GM10248 (cell line): ENCODE data around the gene PLCD4.

Source experiments
- CTCF ChIA-PET: fragments of 300-600 bp; sonication (Branson Sonifier 250); formaldehyde crosslinking; extraction: SDS; loops from one replicate; lab custom pipeline; 2021; ENCODE audit warnings: antibody characterized with exemption; lab: Yijun Ruan, JAX
- POLR2A ChIA-PET: fragments of 350-650 bp; sonication (Branson Sonifier 250); formaldehyde crosslinking; extraction: SDS; loops from one replicate; lab custom pipeline; 2020; ENCODE audit warnings: antibody characterized with exemption; lab: Yijun Ruan, JAX
- DNase-seq: peaks from one replicate; pipeline ENCODE4 v3.0.0; 2012; ENCODE audit errors: extremely low spot score
- CTCF ChIP-seq: IDR thresholded peaks from 2 replicates; pipeline ENCODE4 v1.5.1; 2012; ENCODE audit warnings: mild to moderate bottlenecking, low read depth; ENCODE audit errors: extremely low read depth, missing control alignments, control extremely low read depth

Gene PLCD4

GRCh38 chr2:218659258-218659987 lies 51.7 kb downstream of the PLCD4 start, which contains the start of the genes BCS1L and ZNF142:
Gene BCS1L, plus strand, starts transcription at chr2:218659683. Its CDS starts 1,305 bp downstream, at chr2:218660988.
Gene ZNF142, minus strand, starts transcription at chr2:218659623. Its CDS starts 3,194 bp downstream, at chr2:218656429.
- peak; percentile 96 for DNase-seq
- TF ChIP-seq CTCF: no peak
- ChIA-PET CTCF (interaction anchor here (0.9 to 5.8 kb wide), 17 partner anchors 11 to 636 kb away, joined by 3 to 70 read pairs (median 4); partner anchors contain the start of genes RNF25, STK36 and TTLL4), POLR2A (interaction anchor here (0.6 to 1.4 kb wide), 4 partner anchors 8 to 251 kb away, joined by 3 to 7 read pairs (median 4); partner anchors contain the start of genes RNF25 and STK36)

GRCh38 chr2:218659988-218660358 lies 52.3 kb downstream of the PLCD4 start:
- no peak for TF ChIP-seq CTCF
- POLR2A ChIA-PET: interaction anchor here (0.6 to 1.4 kb wide), 3 partner anchors 8 to 251 kb away, joined by 3 to 7 read pairs (median 4); partner anchors contain the start of genes RNF25 and STK36
- no peak for DNase-seq
- CTCF ChIA-PET: interaction anchor here (0.6 to 5.8 kb wide), 15 partner anchors 11 to 635 kb away, joined by 3 to 70 read pairs (median 5); partner anchors contain the start of genes RNF25, STK36 and TTLL4

GRCh38 chr2:218662377-218662776 lies 54.7 kb downstream of the PLCD4 start:
- no peak for DNase-seq
- POLR2A ChIA-PET: no interaction called here
- no peak for TF ChIP-seq CTCF
- CTCF ChIA-PET: interaction anchor here (5.6 to 5.8 kb wide), 2 partner anchors 8 to 14 kb away, joined by 69 to 70 read pairs; partner anchors contain the start of genes RNF25 and STK36

- POLR2A ChIA-PET: no interaction called here
- CTCF ChIA-PET: interaction anchor here (1.0 to 2.2 kb wide), 2 partner anchors 17 to 185 kb away, joined by 5 to 9 read pairs; no protein-coding TSS in a partner anchor
- TF ChIP-seq CTCF: no peak
- DNase-seq: no peak
Observed at GRCh38 chr2:218662827-218663226, 55.1 kb downstream of the PLCD4 start.

GRCh38 chr2:218663901-218664300 lies 56.2 kb downstream of the PLCD4 start:
- ChIA-PET POLR2A (no interaction called here), CTCF (interaction anchor here (2.2 kb wide), 1 partner anchor 184 kb away, joined by 9 read pairs; no protein-coding TSS in a partner anchor)
- DNase-seq: no peak
- TF ChIP-seq CTCF: no peak

- POLR2A ChIA-PET: no interaction called here
- CTCF ChIA-PET: interaction anchor here (2.2 kb wide), 1 partner anchor 183 kb away, joined by 9 read pairs; no protein-coding TSS in a partner anchor
- no peak for TF ChIP-seq CTCF
- no peak for DNase-seq
Observed at GRCh38 chr2:218664653-218665052, 57.0 kb downstream of the PLCD4 start.
